ENCODE results near the gene SRGAP1. TPM values are rescaled to one million over a fixed set of nuclear protein-coding genes. Genes with fewer than 3 reads are reported as not detected.

Gene SRGAP1
- total and polyA plus RNA-seq, 2 experiments from 2014 or later = 9.2 to 10.8 TPM

DNA sequence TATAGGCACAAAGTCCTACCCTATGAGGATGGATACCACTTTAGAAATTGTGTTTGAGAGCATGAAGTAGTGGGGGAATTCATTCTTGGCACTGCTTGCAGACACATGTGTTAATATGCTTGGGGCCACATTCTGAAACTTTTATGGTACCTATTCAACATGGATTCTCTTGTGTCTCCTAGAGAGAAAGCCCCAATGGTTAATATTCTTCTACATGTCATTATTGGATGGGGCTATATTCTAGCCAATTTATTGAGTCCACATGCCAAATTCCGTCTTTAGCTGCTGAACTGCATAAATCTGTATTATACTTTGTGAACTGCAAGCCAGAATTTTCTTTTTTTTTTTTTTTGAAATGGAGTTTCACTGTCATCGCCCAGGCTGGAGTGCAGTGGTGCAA is 237.6 kb downstream of the SRGAP1 start:
- Histone ChIP-seq H2AFZ (no peak overlapping the region), H3K27me3 (no peaks in the 10 kb centered on the region), H3K36me3 (replicated peaks; ENCODE audit: insufficient read depth, low read depth) (no peaks in the 10 kb centered on the region), H3K4me3 (no peak overlapping the region), H3K4me1 (ENCODE audit: insufficient read depth) (peaks cover 13% of the 10 kb centered on the region), H3K9me2 (replicated peaks; ENCODE audit: insufficient read depth) (no peaks in the 10 kb centered on the region), H3K27ac (peak overlapping the region; percentile 43), H3K9me3 (ENCODE audit: low read depth) (no peaks in the 10 kb centered on the region), H3K4me2 (no peak overlapping the region), H3K79me2 (no peaks in the 10 kb centered on the region), H4K20me1 (ENCODE audit: insufficient read depth, poor library complexity, severe bottlenecking) (no peaks in the 10 kb centered on the region)
- DNase-seq (ENCODE audit: low spot score) = no peak
- WGBS (ENCODE audit: low lambda C conversion rate, missing lambda C conversion rate) = 86% methylated on average over 2 of the region's 2 CpGs
- TF ChIP-seq EZH2 (IDR thresholded peaks at IDR 0.05; ENCODE audit: borderline replicate concordance) = no peak
- no peak for TF ChIP-seq EZH2phosphoT487 (IDR thresholded peaks at IDR 0.05; ENCODE audit: low read depth, severe bottlenecking, unreplicated experiment)
- TF ChIP-seq, protein P1, sequence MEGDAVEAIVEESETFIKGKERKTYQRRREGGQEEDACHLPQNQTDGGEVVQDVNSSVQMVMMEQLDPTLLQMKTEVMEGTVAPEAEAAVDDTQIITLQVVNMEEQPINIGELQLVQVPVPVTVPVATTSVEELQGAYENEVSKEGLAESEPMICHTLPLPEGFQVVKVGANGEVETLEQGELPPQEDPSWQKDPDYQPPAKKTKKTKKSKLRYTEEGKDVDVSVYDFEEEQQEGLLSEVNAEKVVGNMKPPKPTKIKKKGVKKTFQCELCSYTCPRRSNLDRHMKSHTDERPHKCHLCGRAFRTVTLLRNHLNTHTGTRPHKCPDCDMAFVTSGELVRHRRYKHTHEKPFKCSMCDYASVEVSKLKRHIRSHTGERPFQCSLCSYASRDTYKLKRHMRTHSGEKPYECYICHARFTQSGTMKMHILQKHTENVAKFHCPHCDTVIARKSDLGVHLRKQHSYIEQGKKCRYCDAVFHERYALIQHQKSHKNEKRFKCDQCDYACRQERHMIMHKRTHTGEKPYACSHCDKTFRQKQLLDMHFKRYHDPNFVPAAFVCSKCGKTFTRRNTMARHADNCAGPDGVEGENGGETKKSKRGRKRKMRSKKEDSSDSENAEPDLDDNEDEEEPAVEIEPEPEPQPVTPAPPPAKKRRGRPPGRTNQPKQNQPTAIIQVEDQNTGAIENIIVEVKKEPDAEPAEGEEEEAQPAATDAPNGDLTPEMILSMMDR (IDR thresholded peaks at IDR 0.05; ENCODE audit: poor library complexity) = no peak

DNA sequence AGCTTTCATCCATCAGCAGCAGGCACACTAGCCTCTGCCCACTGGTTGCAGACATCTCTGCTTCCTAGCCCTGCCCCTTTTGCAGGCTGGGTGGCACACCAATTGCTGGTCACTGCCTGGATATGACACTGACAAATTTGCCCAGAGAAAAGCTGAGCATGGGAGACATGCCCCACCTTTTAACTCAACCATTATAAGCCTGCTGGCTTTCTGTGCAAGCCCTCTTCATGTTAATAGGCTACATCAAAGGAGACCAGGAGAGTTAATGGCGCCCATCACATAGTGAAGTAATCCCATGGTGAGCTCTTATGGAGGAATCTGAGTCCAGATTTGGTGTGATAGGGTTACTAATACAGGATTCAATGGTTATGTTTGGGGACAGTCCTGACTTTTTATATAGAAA is 238.4 kb downstream of the SRGAP1 start:
- peak; percentile 6 for DNase-seq (ENCODE audit: low spot score)
- H3K4me1 ChIP-seq (ENCODE audit: insufficient read depth) = peaks cover 13% of the 10 kb centered on the region
- 74% methylated on average over 1 of the region's 1 CpG for WGBS (ENCODE audit: low lambda C conversion rate, missing lambda C conversion rate)
- no peaks in the 10 kb centered on the region for H3K79me2 ChIP-seq
- peak overlapping the region; percentile 43 for H3K27ac ChIP-seq
- TF ChIP-seq, protein P1 (IDR thresholded peaks at IDR 0.05; ENCODE audit: poor library complexity) = no peak
- TF ChIP-seq EZH2phosphoT487 (IDR thresholded peaks at IDR 0.05; ENCODE audit: low read depth, severe bottlenecking, unreplicated experiment) (no peak), EZH2 (IDR thresholded peaks at IDR 0.05; ENCODE audit: borderline replicate concordance) (no peak)
- H3K4me2 ChIP-seq = peak overlapping the region; percentile 39
- no peaks in the 10 kb centered on the region for H3K9me3 ChIP-seq (ENCODE audit: low read depth)
- no peaks in the 10 kb centered on the region for H3K27me3 ChIP-seq
- no peak overlapping the region for H2AFZ ChIP-seq
- H4K20me1 ChIP-seq (ENCODE audit: insufficient read depth, poor library complexity, severe bottlenecking) = no peaks in the 10 kb centered on the region
- H3K9me2 ChIP-seq (replicated peaks; ENCODE audit: insufficient read depth) = no peaks in the 10 kb centered on the region
- no peaks in the 10 kb centered on the region for H3K36me3 ChIP-seq (replicated peaks; ENCODE audit: insufficient read depth, low read depth)
- H3K4me3 ChIP-seq = no peak overlapping the region

DNA sequence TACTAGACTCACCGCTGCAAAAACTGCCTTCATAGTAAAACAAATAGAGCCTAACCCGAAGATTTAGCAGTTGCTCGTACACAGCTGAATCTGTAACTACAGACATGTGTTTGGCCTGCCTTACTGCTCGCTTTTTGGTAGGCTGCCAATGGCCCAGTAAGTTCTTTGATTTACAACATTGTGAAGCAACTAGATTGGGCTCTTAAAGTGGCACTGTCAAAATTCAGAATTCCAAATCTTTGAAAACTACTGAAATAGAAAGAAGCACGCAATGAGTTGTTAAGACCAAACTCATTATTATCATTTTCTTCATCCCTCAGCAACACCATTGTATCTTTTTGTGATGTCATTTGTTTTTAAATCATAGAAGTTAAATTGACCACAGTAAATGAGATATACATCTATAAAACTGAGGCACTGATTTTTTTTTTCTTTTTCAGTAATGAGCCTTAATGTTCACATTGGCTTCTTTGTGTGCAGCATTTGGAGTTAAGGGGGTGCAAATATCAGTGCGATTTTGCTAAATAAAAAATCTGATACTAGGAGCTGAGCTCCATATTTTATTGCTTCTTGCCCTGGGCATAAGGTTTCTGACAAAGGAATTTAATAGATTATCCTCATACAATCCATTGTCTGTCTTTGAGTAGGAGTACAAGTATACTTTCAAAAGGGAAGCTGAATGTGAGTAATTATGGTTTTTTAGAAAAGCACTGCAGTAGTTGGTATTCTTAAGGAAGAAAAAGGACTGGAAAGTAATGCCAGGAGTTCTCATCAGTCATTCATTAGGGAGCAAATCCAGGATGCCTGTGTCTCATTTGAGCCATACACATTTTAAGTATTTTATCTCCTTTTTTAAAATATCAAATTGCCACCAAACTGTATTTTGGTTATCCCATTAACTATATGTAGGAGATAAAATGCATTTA is 239.0 kb downstream of the SRGAP1 start:
- TF ChIP-seq, protein P1 (IDR thresholded peaks at IDR 0.05; ENCODE audit: poor library complexity) = no peak
- no peak for TF ChIP-seq EZH2 (IDR thresholded peaks at IDR 0.05; ENCODE audit: borderline replicate concordance)
- TF ChIP-seq EZH2phosphoT487 (IDR thresholded peaks at IDR 0.05; ENCODE audit: low read depth, severe bottlenecking, unreplicated experiment) = no peak
- Histone ChIP-seq H3K4me3 (no peak overlapping the region), H3K79me2 (no peaks in the 10 kb centered on the region), H3K36me3 (replicated peaks; ENCODE audit: insufficient read depth, low read depth) (no peaks in the 10 kb centered on the region), H3K4me1 (ENCODE audit: insufficient read depth) (peaks cover 13% of the 10 kb centered on the region), H4K20me1 (ENCODE audit: insufficient read depth, poor library complexity, severe bottlenecking) (no peaks in the 10 kb centered on the region), H3K9me2 (replicated peaks; ENCODE audit: insufficient read depth) (no peaks in the 10 kb centered on the region), H2AFZ (no peak overlapping the region), H3K9me3 (ENCODE audit: low read depth) (no peaks in the 10 kb centered on the region), H3K27ac (peak overlapping the region; percentile 43), H3K4me2 (peak overlapping the region; percentile 39), H3K27me3 (no peaks in the 10 kb centered on the region)
- peak; percentile 81 for DNase-seq (ENCODE audit: low spot score)
- 49% methylated on average over 6 of the region's 6 CpGs for WGBS (ENCODE audit: low lambda C conversion rate, missing lambda C conversion rate)
